GM19455 (cell line): ENCODE data around the gene ANO2.

Experiments used
- ATAC-seq: cut with Tn5 transposase; IDR thresholded peaks from one replicate; pipeline ENCODE4 v1.9.1; 2021; ENCODE audit not compliant: unreplicated experiment

ANO2 gene

DNA sequence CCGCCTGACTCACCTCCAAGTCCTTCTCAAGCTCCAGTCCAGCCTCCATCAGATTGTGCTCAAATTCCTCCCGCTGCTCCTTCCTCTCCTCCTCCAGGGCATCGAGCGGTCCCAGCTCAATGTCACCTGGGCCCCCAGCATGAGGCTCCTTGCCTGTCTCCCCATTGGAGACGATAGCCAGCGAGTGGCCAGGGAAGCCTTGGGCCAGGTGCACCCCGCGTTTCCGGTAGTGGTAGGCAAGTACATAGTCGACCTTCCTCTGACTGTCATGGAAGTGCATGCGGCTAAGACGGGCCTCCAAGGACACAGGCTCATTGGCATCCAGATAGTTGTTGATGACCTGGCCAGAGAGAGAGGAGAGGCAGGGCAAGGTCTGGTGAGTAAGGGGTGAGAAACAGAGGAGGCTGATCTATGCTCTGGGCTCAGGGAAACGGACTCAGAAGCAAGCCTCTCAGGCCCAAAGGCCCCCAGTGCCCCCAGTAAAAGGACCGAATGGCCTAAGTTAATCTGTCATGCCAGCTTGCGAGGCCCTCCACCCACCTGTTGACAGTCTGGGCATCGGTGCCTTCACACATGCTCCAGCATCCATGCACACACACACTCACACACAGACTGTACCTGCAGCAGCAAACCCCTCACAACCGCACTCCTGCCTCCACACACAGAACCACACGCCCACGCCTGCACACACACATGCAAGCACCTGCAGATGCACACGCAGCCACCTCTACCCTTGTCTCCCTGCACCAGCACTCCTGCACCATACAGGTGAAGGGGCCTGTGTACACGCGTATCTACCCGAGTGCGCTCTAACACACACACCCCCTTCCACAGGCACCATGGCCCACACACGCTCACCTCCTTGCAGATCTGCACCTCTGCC lies 23.8 kb downstream of the ANO2 start:
- ATAC-seq, result no peak

DNA sequence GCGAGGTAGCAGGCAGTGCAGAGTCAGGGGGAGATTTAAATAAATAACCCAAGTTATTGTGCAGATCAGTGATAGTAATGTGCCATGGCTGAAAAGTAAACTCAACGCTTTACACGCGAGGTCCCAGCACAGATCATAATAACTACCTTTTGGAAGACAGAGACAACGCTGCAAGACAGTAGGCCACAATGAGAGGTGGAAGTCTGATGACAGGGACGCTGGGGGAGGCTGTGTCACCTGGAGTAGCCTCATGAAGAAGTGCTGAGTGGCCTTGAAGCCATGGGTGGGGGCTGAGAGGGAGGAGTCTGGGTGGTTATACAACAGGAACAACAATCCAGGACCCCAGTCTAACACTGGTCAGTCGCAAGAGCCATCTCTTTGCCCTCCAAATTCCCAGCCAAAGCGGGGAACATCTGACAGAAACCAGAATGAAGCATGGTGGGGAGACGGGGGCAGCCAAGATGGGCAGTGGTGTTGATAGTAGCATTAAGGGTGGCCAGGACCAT lies 28.2 kb downstream of the ANO2 start:
- ATAC-seq, result no peak

DNA sequence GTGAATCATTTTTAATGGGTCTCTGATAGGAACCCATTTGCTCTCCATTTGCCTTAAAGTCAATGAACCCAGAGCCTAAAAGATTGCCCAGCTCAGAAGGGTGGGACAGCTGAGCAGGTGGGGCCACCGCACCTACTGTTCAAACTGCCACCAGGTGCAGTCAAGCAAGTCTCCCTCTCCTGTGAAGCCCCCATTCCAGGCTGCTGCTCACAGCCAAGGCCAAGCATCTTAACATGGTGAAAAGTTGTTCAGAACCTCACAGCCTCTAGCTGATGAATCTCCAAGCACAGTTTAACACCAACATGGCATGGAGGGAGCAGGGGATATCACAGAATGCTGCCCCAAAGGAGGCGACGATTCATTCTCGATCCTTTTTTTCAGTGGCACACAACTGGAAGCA lies 29.5 kb downstream of the ANO2 start:
- ATAC-seq, result no peak

DNA sequence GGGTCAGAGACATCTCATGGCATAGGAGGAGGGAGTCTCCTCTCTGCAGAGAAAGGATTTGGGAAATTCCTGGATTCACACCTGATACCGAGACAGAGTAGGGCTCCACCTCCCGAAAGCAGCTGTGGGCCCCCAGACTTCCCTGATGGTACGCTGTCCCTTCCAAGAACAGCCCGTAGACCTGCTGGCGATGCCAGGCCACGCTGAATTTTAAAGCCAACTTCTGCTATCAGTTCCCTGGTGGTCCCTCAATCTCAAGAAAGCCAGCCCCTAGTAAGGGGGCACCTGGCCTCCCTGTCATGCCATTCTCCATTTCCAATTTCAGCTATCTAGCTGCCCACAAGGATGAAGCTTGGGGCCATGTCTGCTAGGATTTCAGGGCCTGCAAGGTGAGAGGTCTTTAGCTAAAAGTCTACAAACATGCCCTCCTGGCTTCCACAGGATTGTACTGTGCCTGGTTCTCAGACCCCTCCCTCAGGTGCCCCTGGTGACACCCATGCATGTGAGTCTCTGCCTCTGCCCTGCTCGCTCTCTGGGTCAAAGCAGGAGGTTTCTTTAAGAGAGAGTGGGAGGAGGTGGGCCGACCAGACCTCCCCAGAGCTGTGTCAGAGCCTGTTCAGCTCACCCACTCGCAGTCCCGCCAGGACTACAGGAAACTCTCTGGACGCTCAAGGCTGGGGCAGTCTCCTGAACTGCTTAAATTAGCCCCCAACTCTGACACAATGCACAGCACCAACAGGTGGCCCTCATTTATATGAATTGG lies 30.5 kb downstream of the ANO2 start:
- no peak for ATAC-seq

DNA sequence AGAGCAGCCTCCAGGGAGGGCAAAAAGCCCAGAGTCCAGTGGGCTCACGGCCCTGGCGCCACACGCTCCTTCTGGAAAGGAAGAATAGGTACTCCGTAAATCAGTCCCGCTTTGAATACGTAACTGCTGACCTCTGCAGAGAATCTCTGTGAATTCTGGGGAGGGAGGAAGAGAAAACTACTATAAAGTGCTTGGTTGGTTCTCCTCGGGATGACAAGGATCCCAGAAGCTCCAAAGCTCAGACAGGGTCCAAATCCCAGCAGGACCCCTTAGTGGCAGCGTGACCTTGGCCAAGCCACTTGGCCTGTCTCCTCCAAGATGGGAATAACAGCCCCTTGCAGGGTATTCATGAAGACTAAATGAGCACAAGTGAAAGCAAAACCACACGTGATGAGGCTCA lies 31.7 kb downstream of the ANO2 start:
- no peak for ATAC-seq

DNA sequence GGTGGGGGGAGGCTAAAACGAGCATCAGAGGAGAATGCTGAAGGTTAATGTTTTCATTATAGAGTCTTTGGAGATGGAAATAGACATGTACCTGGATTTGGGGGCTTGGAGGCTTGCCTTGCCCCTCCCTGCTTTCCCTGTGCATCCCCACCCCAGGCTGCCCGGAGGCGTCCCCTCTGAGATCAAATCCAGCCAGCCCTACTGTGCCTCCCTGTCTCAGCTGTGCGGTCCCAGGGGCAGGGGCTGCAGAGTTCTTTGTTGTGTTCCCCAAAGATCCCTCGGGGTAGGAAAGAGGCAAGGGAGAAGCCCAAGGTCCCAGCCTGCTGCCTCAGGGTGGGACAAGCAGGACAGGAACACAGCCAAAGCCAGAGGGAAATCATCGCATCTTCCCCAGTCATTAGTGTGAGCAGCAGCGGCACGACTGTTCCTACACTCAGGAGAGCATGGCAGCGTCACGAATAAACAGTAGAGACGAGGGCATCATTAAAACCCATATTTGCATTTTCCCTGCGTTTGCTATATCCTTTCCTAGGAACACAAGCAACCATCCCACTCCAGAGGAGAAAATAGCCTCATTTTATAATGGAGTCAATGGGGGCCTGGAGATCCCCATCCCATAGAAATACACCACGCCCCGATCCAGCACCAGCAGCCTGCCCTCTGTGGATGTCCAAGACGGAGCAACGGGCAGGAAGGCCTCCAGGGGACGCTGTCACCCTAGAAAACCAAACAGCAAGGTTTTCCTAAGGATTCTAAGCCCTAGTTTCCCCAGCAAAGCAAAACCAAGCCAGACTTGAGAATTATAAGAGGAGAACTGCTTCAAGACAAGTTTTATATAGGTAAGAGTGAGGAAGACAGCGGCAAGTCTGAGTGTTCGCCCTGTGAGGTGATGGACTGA lies 32.4 kb downstream of the ANO2 start:
- no peak for ATAC-seq

DNA sequence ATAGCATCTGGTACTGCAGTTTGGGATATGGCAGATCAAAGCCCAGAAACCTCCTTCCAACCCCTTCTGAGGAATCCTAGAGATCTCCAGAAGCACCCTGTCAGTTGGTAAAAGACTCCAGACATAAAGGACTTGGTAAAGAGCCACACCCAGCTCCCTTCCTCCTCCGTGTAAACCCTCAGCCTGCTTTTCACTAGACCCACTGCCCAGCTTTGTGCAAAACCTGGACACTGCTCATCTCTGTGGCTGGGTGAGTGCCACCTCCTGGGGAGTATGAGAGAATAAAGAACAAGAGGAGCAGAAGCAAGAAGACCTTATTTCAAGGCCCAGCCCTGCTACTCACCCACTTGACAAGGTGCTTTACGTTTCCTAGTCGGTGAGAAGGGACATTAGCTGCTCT lies 33.0 kb downstream of the ANO2 start:
- no peak for ATAC-seq

DNA sequence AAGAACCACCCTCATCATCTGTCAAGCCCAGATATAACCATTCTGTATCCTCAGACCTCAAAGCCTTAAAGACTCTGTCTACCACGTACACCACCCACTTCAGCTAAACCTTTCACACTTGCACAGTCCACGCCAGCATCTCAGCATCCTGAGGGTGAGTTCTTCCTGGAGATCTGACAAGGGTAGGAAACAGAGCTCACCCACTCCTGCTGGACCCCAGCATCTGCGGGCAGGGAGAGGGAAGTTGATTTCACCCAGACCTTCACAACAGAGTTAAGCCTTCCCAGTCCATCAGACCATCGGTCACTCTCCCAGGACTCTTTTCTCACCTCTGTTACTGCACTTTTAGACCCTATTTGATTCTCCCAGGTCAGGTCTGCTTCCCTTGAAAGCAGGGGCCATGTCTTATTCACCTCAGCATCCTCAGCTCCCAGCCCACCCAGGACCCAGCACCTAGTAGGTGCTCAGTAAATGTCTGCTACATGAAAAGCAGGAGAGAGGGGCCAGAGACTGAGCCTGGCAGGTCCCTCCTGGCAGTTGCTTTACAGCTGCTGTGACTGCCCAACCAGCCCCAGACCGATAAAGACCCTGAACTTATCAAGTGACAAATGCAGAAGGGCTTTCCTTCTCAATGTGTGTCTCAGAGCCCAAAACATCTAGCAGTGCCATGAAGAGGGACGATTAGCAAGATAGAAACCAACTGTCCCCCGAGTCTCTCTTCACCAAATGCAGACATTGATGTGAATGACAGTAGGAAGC lies 34.1 kb downstream of the ANO2 start:
- ATAC-seq, result no peak

DNA sequence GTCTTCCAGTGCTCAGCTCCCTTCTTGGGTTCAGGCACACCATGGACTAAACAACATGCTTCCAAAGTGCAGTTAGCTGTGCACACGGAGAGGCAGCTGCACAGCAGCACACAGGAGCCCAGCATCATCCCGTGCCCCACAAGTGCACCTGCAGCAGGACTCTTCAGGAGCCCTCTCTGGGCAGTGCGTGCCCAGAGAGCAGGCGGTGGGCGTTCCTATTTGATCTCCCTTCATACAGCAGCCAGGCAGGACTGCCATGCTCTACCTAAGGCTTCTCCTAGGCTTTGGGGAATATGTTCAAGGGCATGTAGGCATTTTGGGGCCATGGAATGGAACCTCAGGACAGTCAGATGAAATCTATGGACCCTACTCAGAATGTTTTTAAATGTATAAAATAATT lies 35.5 kb downstream of the ANO2 start:
- ATAC-seq, result no peak

DNA sequence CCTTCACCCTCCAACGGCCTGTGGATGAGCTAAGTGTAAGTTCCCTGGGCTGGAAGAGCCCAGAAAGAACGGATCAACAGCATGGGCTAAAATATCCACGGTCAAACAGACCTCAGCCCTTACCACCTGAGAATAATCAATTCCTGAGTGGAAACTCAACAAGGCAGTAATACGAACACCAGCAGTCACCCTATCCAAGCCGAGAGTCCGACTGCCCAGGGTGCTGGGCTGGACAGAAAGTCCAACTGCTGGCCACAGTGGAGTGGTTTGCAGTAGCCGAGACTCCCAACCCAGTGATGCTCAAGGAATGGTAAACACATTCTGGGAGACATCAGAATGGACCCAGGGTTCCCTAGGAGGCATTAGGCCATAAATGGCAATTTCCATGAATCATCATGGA lies 36.8 kb downstream of the ANO2 start:
- ATAC-seq, result no peak

DNA sequence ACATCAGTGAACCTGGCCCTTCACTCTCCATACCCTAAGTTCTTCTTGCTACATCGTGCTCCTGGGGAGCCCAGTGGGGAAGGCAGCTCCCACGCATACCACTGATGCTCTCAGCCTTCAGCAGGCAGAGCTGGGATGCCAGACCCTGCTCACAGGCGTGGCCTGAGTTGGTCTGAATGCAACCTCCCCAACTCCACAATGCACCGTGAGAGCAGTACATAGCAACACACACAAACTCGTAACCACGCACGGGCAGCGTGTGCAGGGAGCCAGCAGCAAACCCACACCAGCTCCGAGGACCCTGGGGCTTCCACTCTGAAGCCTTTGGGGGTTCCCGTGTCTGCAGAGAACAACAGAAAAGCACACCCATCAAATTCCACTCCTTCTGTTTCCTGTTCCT lies 37.3 kb downstream of the ANO2 start:
- ATAC-seq, result no peak

DNA sequence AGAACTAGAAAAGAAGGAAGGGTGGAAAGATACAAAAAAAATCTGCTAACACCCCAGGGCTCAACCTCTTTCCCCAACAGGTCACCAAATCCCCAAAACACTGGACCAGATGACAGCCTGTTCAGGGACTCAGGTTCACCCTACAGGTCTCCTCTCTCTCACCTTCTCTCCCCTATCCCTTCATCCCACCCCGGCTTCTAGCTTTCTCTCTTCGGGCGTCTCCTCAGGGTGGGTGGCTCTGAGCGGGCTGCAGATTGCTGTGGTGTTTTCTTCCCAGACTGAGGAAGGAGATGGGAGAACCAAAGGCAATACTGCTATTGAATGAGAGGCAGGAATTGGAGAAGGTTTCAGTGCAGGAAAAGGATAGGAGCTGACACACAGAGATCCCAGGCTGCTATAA lies 39.3 kb downstream of the ANO2 start:
- ATAC-seq, result no peak

DNA sequence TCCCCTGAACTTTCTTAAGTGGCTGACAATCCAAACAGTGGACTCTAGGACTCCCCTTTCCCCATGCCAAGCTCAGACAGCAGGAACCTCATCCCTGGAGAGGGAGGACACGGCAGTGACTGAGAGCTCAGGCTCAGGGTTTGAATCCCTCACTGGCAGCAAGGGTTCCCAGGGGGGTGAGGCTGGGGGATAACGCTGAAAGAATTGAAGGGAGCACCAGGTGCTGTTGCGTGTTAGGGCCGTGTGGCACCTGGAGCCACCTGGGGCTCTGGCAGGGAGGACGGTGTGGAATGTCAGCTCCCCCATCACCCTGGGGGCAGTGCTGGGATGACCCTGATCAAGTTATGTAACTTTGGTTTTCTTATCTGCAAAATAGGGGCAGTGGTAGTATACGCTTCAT lies 40.1 kb downstream of the ANO2 start:
- no peak for ATAC-seq

DNA sequence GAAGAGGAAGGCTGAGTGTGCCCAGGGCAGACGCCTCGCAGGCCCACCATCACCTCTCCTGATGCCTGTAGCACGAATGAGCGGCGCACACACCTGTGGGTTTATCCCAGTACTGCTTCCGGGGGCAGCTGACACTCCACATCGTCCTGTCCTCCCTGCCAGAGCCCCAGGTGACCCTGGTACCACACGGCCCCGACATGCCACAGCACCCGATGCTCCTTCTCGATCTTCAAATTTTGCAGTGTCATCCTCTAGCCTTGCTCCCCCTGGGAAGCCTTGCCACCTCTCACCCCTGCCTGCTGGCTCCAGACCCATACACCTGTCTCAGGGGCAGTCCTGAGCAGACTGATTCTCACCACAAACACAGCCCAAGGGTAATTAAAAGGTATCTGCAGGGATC lies 40.6 kb downstream of the ANO2 start:
- ATAC-seq, result no peak

DNA sequence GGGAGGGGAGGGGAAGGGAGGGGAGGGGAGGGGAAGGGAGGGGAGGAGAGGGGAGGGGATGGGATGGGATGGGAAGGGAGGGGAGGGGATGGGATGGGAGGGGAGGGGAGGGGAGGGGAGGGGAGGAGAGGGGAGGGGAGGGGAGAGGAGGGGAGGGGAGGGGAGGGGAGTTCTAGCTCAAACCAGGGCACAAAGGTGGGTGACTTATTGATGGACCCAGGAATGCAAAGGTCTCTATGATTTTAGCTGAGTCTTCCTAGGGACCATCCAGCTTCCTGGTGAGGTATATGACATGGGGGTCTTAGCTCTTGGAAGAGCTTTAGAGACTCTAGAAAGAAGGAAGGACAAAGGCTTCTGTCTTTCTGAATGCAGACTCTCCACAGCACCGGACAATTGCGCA lies 42.3 kb downstream of the ANO2 start:
- no peak for ATAC-seq

DNA sequence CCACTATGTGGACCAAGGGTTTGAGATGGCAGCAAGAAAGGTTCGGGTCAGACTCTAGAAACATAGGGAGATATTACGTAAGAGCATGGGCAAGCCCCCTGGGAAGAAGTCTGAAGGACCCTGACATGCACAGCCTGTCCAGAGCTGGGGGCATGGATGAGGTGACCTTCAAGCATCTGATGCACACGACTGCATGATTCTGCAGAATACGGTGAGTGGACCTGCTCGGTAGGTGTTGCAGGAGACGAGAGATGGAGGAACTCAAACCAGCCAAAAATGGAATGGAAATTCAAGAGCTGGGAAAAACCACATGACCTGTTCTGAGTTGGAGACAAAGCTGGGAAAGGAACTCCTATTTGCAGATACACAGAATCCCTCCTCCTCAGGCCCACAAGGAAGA lies 43.6 kb downstream of the ANO2 start:
- no peak for ATAC-seq

DNA sequence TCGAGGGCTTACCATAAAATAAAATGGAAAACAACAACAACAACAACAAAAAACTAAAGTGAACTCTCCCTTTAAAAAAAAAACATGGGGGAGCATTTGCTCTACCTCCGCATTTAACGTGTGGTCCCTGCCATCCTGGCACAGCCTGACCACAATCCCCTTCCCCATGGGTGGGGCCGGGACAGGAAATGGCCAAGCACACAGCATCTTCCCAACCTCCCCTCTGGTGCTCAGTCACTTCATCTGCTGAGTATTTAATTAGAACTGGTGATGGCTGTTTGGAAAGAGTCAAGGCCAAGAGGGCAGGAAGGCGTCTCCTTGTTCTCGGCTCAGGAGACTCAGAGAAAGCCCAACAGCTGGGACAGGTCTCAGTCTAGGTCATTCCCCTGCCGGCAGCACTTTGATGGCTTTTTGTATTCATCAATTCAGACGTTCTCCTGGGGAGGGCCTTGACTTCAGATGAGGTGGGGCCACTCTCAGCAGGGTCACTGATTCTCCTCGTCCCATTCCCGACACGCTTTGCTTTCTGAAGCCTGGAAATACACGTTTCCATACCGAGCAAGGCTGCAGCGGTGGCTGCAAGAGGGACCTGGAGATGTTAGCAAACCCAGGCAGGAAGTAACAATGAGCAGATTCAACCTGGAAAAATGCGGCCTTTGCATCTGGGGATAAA lies 44.4 kb downstream of the ANO2 start:
- ATAC-seq, result no peak

DNA sequence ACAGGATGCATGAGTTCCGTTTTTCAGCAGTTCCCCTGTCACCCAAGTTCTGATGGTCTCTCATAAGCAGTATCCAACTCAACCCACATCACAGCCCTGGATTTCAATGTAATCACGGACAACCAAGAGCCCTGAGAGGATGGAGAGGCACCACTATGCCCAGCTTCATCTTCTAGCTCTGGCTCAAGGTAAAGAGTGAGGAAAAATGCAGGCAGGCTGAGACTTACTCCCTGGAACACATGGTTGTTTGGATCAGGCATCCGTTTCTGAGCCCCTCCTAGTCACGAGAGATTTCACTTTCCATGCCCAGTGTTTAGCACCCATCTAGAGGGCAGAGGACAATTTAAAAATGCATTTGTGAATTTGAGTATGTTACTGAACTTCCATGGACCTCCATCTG lies 45.0 kb downstream of the ANO2 start:
- ATAC-seq, result no peak

DNA sequence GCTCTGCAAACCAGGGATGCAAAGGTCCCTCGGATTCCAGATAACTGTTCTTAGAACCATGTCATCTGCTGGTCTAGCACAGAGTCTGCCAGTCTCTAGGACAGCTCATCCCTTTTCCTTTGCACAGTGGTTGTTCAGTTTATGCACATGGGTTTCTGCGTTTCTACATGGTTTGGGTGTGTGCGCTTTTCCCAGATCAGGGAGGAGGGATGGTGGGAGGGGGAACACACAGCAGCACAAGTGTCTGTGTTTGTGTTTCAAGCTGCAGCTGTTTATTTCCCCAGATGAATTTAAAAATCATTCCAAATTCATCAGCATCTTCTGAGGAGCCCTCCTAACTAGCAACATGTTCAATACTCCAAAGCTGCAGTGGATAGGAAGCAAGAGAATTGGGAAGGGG lies 45.4 kb downstream of the ANO2 start:
- ATAC-seq, result no peak

DNA sequence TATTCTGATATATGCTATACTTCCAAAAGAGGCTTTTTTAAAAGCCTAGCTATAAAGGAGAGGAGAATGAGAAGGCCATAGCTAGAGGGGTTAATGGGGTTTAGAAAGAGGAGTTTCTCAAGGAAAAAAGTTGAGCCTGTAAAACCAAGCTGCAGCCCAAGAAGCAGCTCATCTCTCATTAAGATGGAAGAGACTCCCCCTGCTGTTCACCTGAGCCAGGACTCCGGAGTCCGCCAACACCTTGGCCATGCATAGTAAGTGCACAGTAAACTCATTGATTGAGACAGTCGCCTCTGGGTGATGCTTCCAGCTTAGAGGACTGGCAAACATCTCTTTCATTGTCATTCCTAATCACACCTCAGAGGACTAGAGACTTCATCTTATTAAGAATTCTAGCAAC lies 46.2 kb downstream of the ANO2 start:
- ATAC-seq, result no peak
